ENCODE measurements around the gene TGOLN2. TPM values are rescaled to one million over a fixed set of nuclear protein-coding genes. Genes with fewer than 3 reads are reported as not detected.

The TGOLN2 gene
- total and polyA plus RNA-seq, 2 of the 13 experiments (the other 11 are each of a cell fraction or from before 2014, with no cell fraction given) = 99.6 to 155 TPM

DNA sequence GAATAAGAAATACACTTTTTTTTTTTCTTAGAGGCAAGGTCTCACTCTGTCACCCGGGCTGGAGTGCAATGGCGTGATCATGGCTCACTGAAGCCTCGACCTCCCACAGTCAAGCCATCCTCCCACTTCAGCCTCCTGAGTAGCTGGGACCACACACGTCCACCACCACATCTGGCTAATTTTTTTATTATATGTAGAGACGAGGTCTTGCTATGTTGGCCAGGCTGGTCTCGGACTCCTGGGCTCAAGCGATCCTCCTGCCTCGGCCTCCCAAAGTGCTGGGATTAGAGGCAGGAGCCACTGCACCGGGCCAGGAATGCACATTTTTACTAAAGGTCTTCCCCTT is 2.4 kb downstream of the TGOLN2 start (continued):
- TF ChIP-seq ZNF609 (CRISPR knock-in tag; IDR thresholded peaks at IDR 0.05; ENCODE audit: borderline replicate concordance) = no peak
- TF ChIP-seq CBX1 (IDR thresholded peaks at IDR 0.05; ENCODE audit: low read depth) = no peak
- 0 out of 2 replicates have a peak, but pooled peaks have one; percentile 25 for TF ChIP-seq ZNF687 (CRISPR knock-in tag; IDR thresholded peaks at IDR 0.05)
- TF ChIP-seq ZNF484 (CRISPR knock-in tag; IDR thresholded peaks at IDR 0.05; ENCODE audit: borderline replicate concordance, low read depth) = no peak
- 0 out of 2 replicates have a peak, but pooled peaks have one; percentile 35 for TF ChIP-seq ZNF3 (CRISPR knock-in tag; IDR thresholded peaks at IDR 0.05)
- TF ChIP-seq ERF (CRISPR knock-in tag; IDR thresholded peaks at IDR 0.05) = no peak
- 0 out of 2 replicates have a peak, but pooled peaks have one; percentile 29 for TF ChIP-seq ZNF816 (CRISPR knock-in tag; IDR thresholded peaks at IDR 0.05; ENCODE audit: borderline replicate concordance)
- TF ChIP-seq RCOR2 (CRISPR knock-in tag; IDR thresholded peaks at IDR 0.05) = 0 out of 2 replicates have a peak, but pooled peaks have one; percentile 2
- TF ChIP-seq, protein P1, sequence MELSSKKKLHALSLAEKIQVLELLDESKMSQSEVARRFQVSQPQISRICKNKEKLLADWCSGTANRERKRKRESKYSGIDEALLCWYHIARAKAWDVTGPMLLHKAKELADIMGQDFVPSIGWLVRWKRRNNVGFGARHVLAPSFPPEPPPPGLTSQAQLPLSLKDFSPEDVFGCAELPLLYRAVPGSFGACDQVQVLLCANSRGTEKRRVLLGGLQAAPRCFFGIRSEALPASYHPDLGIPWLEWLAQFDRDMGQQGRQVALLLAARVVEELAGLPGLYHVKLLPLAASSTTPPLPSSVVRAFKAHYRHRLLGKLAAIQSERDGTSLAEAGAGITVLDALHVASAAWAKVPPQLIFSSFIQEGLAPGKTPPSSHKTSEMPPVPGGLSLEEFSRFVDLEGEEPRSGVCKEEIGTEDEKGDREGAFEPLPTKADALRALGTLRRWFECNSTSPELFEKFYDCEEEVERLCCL (CRISPR knock-in tag; IDR thresholded peaks at IDR 0.05; ENCODE audit: borderline replicate concordance) = 0 out of 2 replicates have a peak, but pooled peaks have one; percentile 34
- TF ChIP-seq, protein P2, sequence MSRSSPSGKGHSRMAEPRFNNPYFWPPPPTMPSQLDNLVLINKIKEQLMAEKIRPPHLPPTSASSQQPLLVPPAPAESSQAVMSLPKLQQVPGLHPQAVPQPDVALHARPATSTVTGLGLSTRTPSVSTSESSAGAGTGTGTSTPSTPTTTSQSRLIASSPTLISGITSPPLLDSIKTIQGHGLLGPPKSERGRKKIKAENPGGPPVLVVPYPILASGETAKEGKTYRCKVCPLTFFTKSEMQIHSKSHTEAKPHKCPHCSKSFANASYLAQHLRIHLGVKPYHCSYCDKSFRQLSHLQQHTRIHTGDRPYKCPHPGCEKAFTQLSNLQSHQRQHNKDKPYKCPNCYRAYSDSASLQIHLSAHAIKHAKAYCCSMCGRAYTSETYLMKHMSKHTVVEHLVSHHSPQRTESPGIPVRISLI (CRISPR knock-in tag; IDR thresholded peaks at IDR 0.05; ENCODE audit: borderline replicate concordance) = peak; percentile 65; the same call in 1 of the 2 replicates
- TF ChIP-seq NPAS2 (CRISPR knock-in tag; IDR thresholded peaks at IDR 0.05; ENCODE audit: borderline replicate concordance) = no peak
- no peak for TF ChIP-seq TSC22D2 (CRISPR knock-in tag; IDR thresholded peaks at IDR 0.05; ENCODE audit: borderline replicate concordance)
- no peak for TF ChIP-seq ZNF547 (CRISPR knock-in tag; IDR thresholded peaks at IDR 0.05)
- TF ChIP-seq ZNF672 (CRISPR knock-in tag; IDR thresholded peaks at IDR 0.05) = no peak
- TF ChIP-seq ZNF136 (CRISPR knock-in tag; IDR thresholded peaks at IDR 0.05; ENCODE audit: low read depth) = 0 out of 2 replicates have a peak, but pooled peaks have one; percentile 18

All from HepG2 (cell line).